ENCODE results near the gene NEUROD4. TPM values are rescaled to one million over a fixed set of nuclear protein-coding genes. Genes with fewer than 3 reads are reported as not detected.
"Not testable (repeated sequence)": the region's sequence is repeated elsewhere in the genome, so short reads cannot be mapped to it uniquely, and the experiment has no call there.

The NEUROD4 gene, protein sequence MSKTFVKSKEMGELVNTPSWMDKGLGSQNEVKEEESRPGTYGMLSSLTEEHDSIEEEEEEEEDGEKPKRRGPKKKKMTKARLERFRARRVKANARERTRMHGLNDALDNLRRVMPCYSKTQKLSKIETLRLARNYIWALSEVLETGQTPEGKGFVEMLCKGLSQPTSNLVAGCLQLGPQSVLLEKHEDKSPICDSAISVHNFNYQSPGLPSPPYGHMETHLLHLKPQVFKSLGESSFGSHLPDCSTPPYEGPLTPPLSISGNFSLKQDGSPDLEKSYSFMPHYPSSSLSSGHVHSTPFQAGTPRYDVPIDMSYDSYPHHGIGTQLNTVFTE
- total RNA-seq: 3.9 TPM

DNA sequence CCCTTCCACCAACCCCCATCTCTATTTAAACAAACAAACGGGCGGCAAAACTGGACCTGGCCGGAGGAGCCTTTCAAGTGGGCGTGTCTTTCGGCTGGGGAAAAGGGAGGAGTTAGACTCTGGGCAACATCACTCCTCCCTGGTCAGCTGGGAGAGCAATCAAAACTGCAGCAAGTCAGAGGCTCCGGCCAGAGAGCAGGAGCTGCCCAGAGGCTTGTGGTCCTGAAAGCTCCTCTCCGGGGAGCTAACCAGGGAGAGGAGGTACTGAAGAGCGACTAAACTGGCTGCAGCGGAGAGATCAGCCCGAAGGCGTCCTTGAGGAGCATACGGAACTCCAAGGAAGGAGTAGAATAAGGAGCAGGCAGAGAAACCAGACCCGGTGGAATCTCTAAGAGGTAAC is at the start of gene NEUROD4:
Gene NEUROD4, plus strand, starts transcription at position 191 of the 400 bp plus-strand sequence. CDS start 6,466 bp downstream, outside the sequence.
- DNase-seq: peak; percentile 4

DNA sequence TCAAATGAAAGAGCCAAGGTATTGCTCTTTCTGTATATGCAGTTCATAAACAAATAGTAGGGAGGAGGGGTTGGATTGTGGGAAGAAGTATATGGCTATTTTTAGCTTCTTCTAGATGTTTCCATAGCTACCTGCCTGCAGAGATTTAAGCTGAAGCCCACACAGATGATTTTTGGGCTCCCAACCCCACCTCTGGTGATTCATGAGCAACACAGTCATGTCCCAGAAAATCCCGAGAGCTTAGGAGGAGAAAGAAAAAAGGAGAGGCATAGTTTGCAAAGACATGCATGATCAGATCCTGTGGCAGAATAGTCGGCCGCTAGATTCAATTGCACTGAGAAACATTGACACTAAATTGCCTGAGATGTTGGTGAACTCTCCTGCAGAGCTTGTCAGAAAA is 49.0 kb upstream of the NEUROD4 start:
- DNase-seq: no peak

- DNase-seq: no peak
These were observed 46.2 kb upstream of the NEUROD4 start for GRCh38 chr12:54973556-54973955.

DNA sequence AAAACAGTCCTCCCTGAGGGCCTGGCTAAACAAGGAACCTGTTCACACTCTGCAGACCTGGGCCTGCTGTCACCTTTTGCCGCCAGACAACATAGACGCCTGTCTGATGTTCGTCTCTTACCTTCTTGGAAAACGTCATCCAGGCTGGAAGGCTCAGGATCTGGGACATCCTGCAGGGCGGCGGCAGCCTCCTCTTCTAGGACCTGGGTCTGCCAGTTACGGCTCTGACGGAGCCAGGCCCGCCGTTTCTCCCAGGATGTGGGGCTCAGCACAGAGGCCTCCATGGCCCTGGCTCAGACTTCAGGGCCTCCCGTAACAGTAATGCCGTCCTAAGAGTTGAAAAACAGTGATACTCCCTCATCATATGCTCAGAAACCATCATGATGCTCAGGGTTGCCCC is 45.5 kb upstream of the NEUROD4 start:
- no peak for DNase-seq

DNA sequence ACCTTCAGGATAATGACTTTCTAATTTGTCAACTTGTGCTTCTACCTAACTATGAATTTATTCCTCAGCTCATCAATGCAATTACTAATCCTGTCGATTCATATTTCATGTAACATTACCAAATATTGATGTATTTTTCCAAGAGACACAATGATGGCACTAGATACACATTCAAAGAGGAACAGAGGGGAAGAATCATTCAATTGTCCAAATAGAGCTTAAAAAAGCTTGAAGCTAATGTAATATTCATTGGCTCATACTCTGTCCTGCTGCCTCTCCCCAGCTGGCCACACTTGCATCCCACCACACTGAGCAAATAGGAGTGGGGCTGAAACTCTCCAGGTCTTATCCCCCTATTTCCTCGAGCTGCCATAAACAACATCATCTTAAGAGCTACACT is 44.5 kb upstream of the NEUROD4 start:
- no peak for DNase-seq

GRCh38 chr12:54975875-54976274 is 43.9 kb upstream of the NEUROD4 start:
- DNase-seq: no peak

DNA sequence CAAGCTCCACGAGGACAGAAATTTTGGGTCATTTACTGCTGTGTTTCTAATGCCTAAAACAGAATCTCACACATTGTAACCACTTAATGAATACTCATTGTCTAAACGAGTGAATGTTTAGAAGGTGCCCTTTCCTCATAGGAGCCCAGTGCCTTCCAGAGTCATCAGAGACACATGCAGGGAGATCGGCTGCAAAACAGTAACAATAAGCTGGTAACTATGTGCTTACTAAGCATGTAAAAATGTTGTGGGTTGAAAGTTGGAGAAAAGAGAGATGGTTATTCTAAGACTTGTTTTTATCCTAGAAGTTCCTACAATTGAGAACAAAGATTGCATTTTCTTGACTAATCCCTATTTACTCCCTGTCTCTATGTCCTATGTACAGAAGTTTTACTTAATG is 42.6 kb upstream of the NEUROD4 start:
- DNase-seq: no peak

DNA sequence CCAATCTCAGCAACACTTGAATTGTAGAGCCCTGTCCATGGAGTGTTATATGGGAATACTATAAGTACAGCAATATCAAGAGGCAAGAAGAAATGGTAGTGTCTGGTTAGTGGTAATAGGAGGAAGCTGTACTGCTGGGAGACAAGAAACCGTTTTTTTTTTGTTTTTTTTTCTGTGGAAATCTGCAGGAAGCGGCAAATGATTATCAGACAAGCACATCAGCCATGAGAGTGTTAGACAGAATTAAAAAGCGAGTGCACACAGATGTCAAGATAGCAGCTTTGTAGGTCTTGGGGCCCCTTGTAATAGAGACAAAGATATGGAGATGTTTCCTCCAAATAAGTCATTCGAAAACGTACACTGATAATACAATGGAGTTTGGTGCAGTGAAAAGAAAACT is 41.9 kb upstream of the NEUROD4 start:
- no peak for DNase-seq

- DNase-seq: no peak
These were observed 39.4 kb upstream of the NEUROD4 start for GRCh38 chr12:54980341-54980740.

- no peak for DNase-seq
These were observed 38.0 kb upstream of the NEUROD4 start for GRCh38 chr12:54981796-54982195.

- no peak for DNase-seq
These were observed 36.2 kb upstream of the NEUROD4 start for GRCh38 chr12:54983536-54984101.

GRCh38 chr12:54984658-54985376 is 35.0 kb upstream of the NEUROD4 start, which contains the start of gene TESPA1:
TESPA1 (minus strand) TSS chr12:54984762; CDS start chr12:54974562, 10,200 bp downstream.
- no peak for DNase-seq

GRCh38 chr12:54986773-54987172 is 33.0 kb upstream of the NEUROD4 start:
- DNase-seq: not testable (repeated sequence)

- no peak for DNase-seq
These were observed 32.1 kb upstream of the NEUROD4 start for GRCh38 chr12:54987611-54988231.

DNA sequence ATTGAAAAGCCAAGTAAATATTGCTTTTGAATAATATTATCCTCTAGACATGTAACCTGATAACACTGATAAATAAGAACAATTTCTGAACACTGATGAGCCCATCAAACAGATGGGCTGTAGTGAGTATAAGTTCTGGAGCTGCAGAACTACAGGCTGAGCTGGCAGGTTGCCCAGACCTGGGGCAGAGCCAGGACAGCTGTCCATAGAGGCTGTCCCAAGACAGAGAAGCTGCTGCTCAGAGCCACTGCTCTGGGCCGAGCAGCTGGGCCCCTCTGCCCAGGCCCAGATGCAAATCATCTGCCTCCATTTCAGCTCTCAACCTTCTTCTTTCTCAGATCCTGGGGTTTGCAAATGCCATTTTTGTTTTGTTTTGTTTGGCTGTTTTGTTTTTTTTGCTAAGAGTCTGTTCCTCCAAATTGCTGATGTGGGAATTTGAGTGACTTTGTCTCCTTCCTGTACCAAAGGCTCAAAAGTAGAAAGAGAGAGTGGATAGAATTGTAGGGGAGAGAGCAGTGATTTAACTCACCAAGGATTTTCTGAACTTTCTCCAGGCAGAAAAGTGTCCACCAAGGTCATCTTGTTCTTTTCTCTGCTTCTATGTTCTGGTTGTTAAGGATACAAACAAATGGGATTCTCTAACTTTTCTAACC is 31.2 kb upstream of the NEUROD4 start:
- DNase-seq: peak; percentile 77

DNA sequence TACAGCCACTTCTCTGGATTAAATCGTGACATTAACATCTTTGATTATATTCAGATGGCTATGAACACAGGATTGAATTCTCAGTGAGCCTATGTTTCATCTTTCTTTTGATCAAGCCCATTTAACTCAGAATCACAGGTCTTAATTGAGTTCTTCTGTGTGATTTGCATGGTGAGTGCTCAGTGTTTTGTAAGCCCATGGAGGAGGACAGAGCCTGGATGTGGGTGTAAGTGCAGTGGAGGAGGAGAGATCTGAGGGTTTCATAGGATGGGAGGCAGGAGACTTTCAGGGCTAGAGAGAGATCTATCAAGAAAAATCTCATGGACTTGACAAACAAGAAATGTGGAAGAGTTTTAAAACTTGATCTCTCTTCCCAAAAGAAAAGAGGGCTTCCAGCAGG is 29.9 kb upstream of the NEUROD4 start:
- peak; percentile 20 for DNase-seq

GRCh38 chr12:54991161-54991990 is 28.4 kb upstream of the NEUROD4 start:
- no peak for DNase-seq

DNA sequence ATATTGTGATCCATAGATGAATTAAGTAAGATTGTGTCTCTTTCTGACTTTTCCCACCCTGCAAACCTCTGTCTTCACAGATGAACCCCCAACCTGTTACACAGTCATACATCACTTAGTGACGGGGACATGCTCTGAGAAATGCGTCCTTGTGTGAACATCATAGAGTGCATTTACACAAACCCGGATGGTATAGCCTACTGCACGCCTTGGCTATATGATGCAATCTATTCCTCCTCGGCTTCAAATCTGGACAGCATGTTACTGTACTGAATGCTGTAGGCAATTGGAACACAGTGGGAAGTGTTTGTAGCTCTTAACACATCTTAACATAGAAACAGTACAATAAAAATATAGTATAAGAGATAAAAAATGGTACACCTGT is 27.8 kb upstream of the NEUROD4 start:
- no peak for DNase-seq

DNA sequence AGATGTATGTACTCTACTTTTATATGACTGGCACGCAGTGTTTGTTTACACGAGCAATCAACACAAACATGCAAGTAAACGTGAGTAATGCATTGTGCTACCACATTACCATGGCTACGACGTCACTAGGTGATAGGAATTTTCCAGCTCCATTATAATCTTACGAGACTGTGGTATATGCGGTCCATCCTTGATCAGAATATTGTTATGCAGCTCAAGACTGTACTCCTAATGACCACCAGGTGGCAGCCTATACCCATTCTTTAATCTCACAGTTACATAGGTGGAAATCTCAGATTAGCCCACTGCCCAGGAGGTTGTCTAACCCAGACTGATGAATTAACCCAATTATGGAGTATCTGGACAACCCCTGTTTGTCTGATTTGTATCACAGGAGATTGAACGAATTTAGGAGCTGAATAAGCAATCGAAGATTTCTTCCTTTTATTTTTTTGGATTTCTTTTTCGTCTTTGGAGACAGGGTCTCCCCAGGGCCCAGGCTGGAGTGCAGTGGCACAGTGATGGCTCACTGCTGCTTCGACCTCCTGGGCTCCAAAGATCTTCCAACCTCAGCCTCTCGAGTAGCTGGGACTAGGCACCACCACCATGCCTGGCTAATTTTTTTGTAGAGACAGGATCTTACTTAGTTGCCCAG is 26.5 kb upstream of the NEUROD4 start:
- DNase-seq: no peak

DNA sequence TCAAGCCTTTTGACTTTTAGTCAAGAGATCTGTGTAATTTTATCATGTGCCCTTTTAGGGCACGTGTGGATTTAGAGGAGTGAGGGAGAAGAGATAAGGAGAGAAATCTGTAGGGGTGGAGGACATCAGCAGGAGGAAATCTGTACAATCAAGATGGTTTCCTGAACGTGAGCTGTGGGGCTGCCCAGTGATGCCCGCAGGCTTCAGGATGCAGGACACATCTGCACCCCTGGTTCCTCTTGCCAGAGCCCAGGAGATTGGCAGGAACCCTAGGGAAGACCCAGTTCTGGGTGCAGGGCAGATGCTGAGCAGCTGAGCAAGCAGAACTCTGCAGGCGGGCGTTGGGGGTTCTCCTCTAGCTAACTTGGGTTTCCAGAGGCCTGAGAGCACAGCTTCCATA is 23.6 kb upstream of the NEUROD4 start:
- DNase-seq: no peak

- DNase-seq: no peak
These were observed 21.7 kb upstream of the NEUROD4 start for GRCh38 chr12:54997929-54998522.
